Measurements from ENCODE around the gene FERMT1.
"Not testable (repeated sequence)": the region's sequence is repeated elsewhere in the genome, so short reads cannot be mapped to it uniquely, and the experiment has no call there.

Gene FERMT1

DNA sequence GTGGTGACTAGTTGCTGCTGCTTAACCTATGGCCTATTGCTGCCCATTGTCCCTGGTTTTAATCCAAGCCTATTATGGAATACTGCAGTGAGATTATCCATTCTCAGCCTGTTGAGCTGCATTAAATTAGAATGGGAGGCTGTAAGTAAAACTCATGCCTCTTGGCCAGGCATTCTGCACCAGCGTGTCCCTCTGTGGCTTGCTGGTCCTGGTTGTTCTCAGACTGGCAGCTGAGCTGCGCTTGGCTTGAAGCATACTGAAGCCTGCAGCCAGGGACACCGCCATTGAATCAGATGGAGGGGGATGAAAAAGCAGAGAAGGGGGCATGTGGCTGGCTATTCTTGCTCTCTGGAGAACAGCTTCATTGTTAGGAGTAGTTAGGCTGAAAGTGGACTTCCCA is 84.6 kb downstream of the FERMT1 start:
- DNase-seq = no peak

DNA sequence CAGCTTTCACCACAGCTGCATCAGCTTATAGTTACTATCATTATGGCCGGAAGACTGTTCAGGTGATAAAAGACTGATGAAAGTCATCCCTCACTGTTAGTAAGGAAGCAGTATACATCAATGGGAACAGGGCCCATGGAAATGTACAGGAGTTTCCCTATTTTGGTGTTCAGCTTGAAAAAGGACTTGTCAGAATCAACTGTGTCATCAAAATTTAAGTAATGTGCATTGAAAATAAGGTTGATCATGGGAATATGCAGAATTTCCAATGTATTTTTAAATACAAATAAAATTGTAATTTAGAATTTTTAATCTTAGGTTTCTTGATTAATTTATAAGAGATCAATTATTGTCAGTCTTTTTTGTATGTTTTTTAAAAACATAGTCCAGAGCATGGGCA is 85.7 kb downstream of the FERMT1 start:
- no peak for DNase-seq

DNA sequence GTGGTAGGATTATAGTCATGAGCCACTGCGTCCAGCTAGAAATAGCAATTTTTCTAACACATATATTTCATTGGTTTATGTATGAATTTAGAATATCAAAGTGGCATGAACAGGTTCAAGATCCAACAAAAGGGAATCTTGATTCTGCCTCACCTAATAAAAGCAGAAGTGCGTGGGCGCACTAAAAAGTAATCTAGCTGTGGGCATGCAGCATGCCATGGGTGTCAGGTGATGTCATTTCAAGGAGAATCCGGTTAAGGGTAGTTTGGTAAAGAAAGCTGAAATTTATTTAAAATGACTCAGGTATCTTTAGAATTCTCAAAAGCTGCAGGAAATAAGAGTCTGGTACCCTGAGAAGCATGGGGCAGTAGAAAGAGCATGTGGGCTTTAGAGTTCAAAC is 86.6 kb downstream of the FERMT1 start:
- DNase-seq = no peak

DNA sequence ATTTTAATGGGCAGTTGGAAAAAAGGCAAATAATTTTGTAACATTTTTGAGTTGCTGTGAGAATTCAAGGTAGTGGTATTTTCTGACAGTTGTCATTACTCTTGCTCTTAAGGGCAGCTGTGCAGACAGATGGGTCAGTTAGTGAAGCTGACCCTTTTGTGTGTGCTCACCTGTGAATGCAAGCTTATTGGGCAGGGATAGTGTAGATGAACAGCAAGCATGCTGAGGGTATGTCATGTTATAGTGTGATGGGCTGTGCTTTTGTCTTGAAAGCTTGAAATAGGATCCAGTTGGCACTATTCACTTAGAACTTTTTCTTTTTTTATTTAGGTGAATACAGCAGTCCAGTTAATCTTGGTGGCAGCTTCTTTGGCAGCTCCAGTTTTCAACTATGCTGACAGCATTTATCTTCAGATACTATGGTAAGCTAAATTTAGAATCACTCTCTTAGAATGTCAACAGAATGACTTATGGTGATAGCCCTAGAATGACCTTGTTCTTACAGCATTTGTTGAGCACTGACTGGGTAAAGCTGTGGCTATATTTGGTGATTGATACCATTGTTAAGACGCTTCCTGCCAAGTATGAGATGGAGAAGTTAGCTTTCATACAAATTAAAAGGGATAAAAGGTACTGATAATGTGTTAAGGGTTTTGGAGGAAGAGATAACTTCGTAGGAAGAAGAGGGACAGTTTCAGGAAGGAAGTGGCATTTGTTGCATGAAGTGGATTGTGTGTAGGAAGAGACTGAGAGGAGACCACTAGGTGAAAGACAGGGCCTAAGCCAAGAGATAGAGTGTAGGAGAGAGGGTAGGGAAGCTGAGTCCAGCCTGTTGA is 88.5 kb downstream of the FERMT1 start:
- DNase-seq = peak; percentile 76

DNA sequence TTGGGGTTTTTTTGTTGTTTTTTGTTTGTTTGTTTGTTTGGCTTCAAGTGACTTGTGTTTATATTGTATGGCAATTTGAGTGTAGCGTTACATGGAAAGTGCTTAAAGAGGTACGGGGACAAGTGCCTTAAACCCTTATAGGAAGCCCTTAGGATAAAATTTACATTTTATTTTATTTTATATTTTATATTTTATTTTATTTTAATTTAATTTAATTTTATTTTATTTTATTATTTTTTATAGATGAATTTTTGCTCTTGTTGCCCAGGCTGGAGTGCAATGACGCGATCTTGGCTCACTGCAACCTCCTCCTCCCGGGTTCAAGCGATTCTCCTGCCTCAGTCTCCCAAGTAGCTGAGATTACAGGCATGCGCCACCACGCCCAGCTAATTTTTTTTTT is 89.9 kb downstream of the FERMT1 start:
- not testable (repeated sequence) for DNase-seq

DNA sequence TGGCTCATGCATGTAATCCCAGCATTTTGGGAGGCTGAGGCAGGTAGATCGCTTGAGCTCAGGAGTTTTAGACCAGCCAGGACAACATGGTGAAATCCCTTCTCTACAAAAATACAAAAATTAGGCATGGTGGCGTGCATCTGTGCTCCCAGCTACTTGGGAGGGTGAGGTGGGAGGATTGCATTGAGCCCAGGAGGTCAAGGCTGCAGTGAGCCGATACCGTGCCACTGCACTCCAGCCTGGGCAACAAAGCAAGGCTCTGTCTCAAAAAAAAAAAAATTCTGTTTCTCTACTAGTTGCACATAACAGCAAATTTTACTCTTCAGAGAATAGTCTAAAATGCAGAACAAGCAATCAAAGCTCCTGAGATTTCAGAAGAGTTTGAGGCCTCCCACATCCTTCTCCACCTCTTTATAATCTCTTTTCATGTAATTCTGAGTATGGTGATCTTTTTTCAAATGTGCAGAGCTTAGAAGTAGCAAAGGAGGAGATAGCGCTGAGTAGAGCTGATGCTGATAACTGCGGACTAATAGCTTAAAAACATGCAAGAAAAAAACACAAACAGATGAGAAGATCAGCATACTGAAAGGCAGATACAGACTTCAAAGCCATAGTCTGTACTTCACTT is 92.3 kb downstream of the FERMT1 start:
- no peak for DNase-seq

DNA sequence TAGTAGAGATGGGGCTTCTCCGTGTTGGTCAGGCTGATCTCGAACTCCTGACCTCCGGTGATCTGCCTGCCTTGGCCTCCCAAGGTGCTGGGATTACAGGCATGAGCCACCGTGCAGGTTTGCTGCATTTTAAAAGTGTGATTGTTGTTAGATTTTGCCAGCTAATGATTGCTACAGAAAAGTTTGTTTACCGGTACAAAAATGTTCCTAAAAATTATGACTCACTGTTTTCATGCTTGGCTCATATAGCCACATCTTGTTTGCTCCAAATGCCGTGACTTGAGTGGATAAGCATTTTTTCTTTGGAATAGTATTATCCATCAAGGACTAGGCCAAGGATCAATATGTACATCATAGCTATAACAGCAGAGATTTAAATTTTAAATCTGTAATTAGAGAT is 93.3 kb downstream of the FERMT1 start:
- no peak for DNase-seq

DNA sequence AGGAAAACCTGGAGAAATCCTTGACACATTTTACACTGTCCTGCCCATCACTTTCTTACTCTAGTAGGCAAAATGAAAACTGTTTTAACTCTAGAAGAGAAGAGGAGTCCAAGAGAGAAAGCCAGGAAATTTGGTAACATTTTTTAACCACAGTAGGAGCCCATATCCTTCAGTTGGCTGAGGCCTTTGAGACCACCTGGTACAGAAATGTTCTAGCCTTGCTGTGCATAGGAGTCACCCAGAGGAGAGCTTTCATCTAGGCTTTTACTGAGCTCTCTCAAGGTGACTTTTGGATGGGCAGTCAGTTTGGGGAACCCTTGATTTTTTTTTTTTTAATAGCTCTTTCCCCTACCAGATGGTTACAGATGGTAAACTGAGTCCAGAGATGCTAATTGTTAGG is 94.0 kb downstream of the FERMT1 start:
- no peak for DNase-seq

DNA sequence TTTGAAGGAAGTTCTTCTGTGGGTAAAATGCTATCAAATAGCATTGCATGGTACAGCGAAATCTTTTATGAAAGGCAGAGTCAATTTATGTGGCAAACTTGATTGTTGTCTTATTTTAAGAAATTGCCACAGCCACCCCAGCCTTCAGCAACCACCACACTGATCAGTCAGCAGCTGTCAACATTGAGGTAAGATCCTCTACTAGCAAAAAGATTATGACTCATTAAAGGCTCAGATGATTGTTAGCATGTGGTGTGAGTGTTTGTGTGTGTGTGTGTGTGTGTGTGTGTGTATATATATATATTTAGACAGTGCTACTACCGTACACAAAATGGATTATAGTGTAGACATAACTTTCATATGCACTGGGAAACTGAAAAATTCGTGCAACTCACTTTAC is 96.8 kb downstream of the FERMT1 start:
- DNase-seq = peak; percentile 85
